GM23248 (cell line): ENCODE data around the gene SDR42E2.

Experiments used
- EZH2 ChIP-seq: fragments of 200-600 bp; sonication (generic); IDR thresholded peaks from 2 replicates; pipeline ENCODE4 v1.6.1; 2018; ENCODE audit warnings: antibody characterized with exemption, mild to moderate bottlenecking; ENCODE audit not compliant: insufficient read depth, poor library complexity, severe bottlenecking
- EZH2phosphoT487 ChIP-seq: fragments of 200-600 bp; sonication (generic); IDR thresholded peaks from 2 replicates; pipeline ENCODE4 v1.6.1; 2018; ENCODE audit warnings: antibody characterized with exemption, moderate library complexity, mild to moderate bottlenecking, low read depth; ENCODE audit not compliant: insufficient read depth

GRCh38 chr16:22163806-22164205, 1.5 kb downstream of the SDR42E2 start:
- TF ChIP-seq EZH2phosphoT487: no peak
- TF ChIP-seq EZH2: no peak
